SU-DHL-6 (cell line): ENCODE results near the gene CCDC60.

Source experiments
- H2AFZ ChIP-seq: fragments of 200-600 bp; sonication (generic); 2 replicates; pipeline ENCODE4 v1.6.1; 2014; ENCODE audit warnings: low read depth, mild to moderate bottlenecking, moderate library complexity, mixed read lengths, antibody characterized with exemption, low read length; ENCODE audit not compliant: severe bottlenecking
- H3F3A ChIP-seq: fragments of 200-600 bp; shearing (Covaris generic); 2 replicates; pipeline ENCODE4 v1.6.0; 2016; ENCODE audit warnings: antibody characterized with exemption, mild to moderate bottlenecking; ENCODE audit not compliant: insufficient read depth
- H3K27ac ChIP-seq: fragments of 200-600 bp; sonication (generic); 2 replicates; pipeline ENCODE4 v1.5.1; 2016; ENCODE audit warnings: low read depth, mild to moderate bottlenecking, low read length, moderate library complexity, mixed read lengths
- H3K27me3 ChIP-seq: fragments of 200-600 bp; sonication (generic), shearing (Covaris generic); 2 replicates; pipeline ENCODE4 v1.6.0; 2014; ENCODE audit warnings: mild to moderate bottlenecking, low read length
- H3K36me3 ChIP-seq: fragments of 200-600 bp; sonication (generic); 2 replicates; pipeline ENCODE4 v1.6.1; 2014; ENCODE audit warnings: mild to moderate bottlenecking, low read length, mixed read lengths
- H3K4me2 ChIP-seq: fragments of 300-600, 200-600 bp; shearing (Covaris generic), sonication (generic); 2 replicates; pipeline ENCODE4 v1.6.0; 2014; ENCODE audit warnings: low read length, low read depth, mild to moderate bottlenecking; ENCODE audit not compliant: poor library complexity, severe bottlenecking
- H3K4me3 ChIP-seq: fragments of 200-600 bp; sonication (generic); 2 replicates; pipeline ENCODE4 v1.5.1; 2014; ENCODE audit warnings: antibody characterized with exemption, low read length, mild to moderate bottlenecking, mixed read lengths; ENCODE audit not compliant: insufficient read depth, poor library complexity, severe bottlenecking
- H3K79me2 ChIP-seq: fragments of 200-600 bp; sonication (generic); 2 replicates; pipeline ENCODE4 v1.6.1; 2014; ENCODE audit warnings: mild to moderate bottlenecking, low read length, moderate library complexity; ENCODE audit not compliant: insufficient read depth
- H3K9ac ChIP-seq: fragments of 200-600 bp; sonication (generic); 2 replicates; pipeline ENCODE4 v1.7.0; 2014; ENCODE audit warnings: mild to moderate bottlenecking, low read length
- H3K9me2 ChIP-seq: fragments of 200-600 bp; sonication (generic); replicated peaks from 2 replicates; pipeline ENCODE4 v1.6.1; 2014; ENCODE audit warnings: low read length; ENCODE audit not compliant: insufficient read depth
- H3K9me3 ChIP-seq: fragments of 200-600 bp; sonication (generic); 2 replicates; pipeline ENCODE4 v1.6.1; 2014; ENCODE audit warnings: low read length, mixed read lengths; ENCODE audit not compliant: insufficient read depth
- H4K20me1 ChIP-seq: fragments of 200-600 bp; sonication (generic); 2 replicates; pipeline ENCODE4 v1.6.1; 2014; ENCODE audit warnings: low read depth, mild to moderate bottlenecking, antibody characterized with exemption, low read length, moderate library complexity, mixed read lengths
- CTCF ChIP-seq: fragments of 200-600 bp; sonication (generic); IDR thresholded peaks from one replicate; pipeline ENCODE4 v1.5.1; 2017; ENCODE audit warnings: antibody characterized with exemption, mild to moderate bottlenecking, low read length, moderate library complexity; ENCODE audit not compliant: insufficient read depth, poor library complexity, severe bottlenecking
- EZH2phosphoT487 ChIP-seq: fragments of 200-600 bp; sonication (generic), shearing (Covaris generic); conservative IDR thresholded peaks from 2 replicates; pipeline ENCODE4 v1.6.1; 2018; ENCODE audit warnings: mild to moderate bottlenecking, antibody characterized with exemption, low read length, moderate library complexity, mixed read lengths

The CCDC60 gene

GRCh38 chr12:119397540-119397939, 63.0 kb downstream of the CCDC60 start:
- Histone ChIP-seq H3K27ac (no peak overlapping the region), H3K9me3 (no peaks in the 10 kb centered on the region), H3K4me3 (no peak overlapping the region), H3K36me3 (no peaks in the 10 kb centered on the region), H3K9me2 (no peaks in the 10 kb centered on the region), H4K20me1 (no peaks in the 10 kb centered on the region), H3K9ac (no peak overlapping the region), H3F3A (no peaks in the 10 kb centered on the region), H3K27me3 (no peaks in the 10 kb centered on the region), H3K79me2 (no peaks in the 10 kb centered on the region), H2AFZ (no peak overlapping the region), H3K4me2 (no peak overlapping the region)
- TF ChIP-seq EZH2phosphoT487 (no peak), CTCF (no peak)

- H3K27ac ChIP-seq = no peak overlapping the region
- no peaks in the 10 kb centered on the region for H3K9me2 ChIP-seq
- H3K27me3 ChIP-seq = no peaks in the 10 kb centered on the region
- H2AFZ ChIP-seq = no peak overlapping the region
- H3K4me3 ChIP-seq = no peak overlapping the region
- no peaks in the 10 kb centered on the region for H4K20me1 ChIP-seq
- H3F3A ChIP-seq = no peaks in the 10 kb centered on the region
- H3K79me2 ChIP-seq = no peaks in the 10 kb centered on the region
- no peak overlapping the region for H3K4me2 ChIP-seq
- H3K36me3 ChIP-seq = no peaks in the 10 kb centered on the region
- no peak overlapping the region for H3K9ac ChIP-seq
- no peaks in the 10 kb centered on the region for H3K9me3 ChIP-seq
- no peak for TF ChIP-seq CTCF
- TF ChIP-seq EZH2phosphoT487 = no peak
Measured at GRCh38 chr12:119398190-119398589, 63.7 kb downstream of the CCDC60 start.

- H3F3A ChIP-seq = no peaks in the 10 kb centered on the region
- H3K79me2 ChIP-seq = no peaks in the 10 kb centered on the region
- H3K27ac ChIP-seq = no peak overlapping the region
- no peaks in the 10 kb centered on the region for H3K9me2 ChIP-seq
- no peaks in the 10 kb centered on the region for H3K36me3 ChIP-seq
- no peaks in the 10 kb centered on the region for H4K20me1 ChIP-seq
- H3K27me3 ChIP-seq = no peaks in the 10 kb centered on the region
- no peak for TF ChIP-seq CTCF
- TF ChIP-seq EZH2phosphoT487 = no peak
- H2AFZ ChIP-seq = no peak overlapping the region
- H3K9ac ChIP-seq = no peak overlapping the region
- no peak overlapping the region for H3K4me2 ChIP-seq
- H3K9me3 ChIP-seq = no peaks in the 10 kb centered on the region
- H3K4me3 ChIP-seq = no peak overlapping the region
Measured at GRCh38 chr12:119399301-119399700, 64.8 kb downstream of the CCDC60 start.
